Measurements from ENCODE around the gene SHFL. TPM values are rescaled to one million over a fixed set of nuclear protein-coding genes. Genes with fewer than 3 reads are reported as not detected.

SHFL gene
- total RNA-seq, 1 donor from 2014 or later, result 98.0 TPM

GRCh38 chr19:10112895-10113591 is 26.9 kb downstream of the SHFL start:
- TF ChIP-seq CTCF (IDR thresholded peaks at IDR 0.05), result peak; percentile 47 to 58 (median 56)
- Histone ChIP-seq H3K9me3 (no peaks in the 10 kb centered on the region), H3K27ac (no peak overlapping the region), H3K4me3 (no peak overlapping the region), H3K27me3 (no peaks in the 10 kb centered on the region), H3K4me1 (no peaks in the 10 kb centered on the region), H3K36me3 (peaks cover 68 to 75% of the 10 kb centered on the region in 2 donors)
- intact Hi-C loops (cut with DNase I), result no loop called here
- DNase-seq (ENCODE audit: low spot score in 2 of 2), result no peak

GRCh38 chr19:10113592-10113963 is 27.5 kb downstream of the SHFL start:
- peaks cover 65 to 73% of the 10 kb centered on the region in 2 donors for H3K36me3 ChIP-seq
- TF ChIP-seq CTCF (IDR thresholded peaks at IDR 0.05), result no peak
- peaks cover 0 to under 1% of the 10 kb centered on the region in 2 donors for H3K4me1 ChIP-seq
- H3K27ac ChIP-seq, result no peak overlapping the region
- no peak overlapping the region for H3K4me3 ChIP-seq
- no peaks in the 10 kb centered on the region for H3K9me3 ChIP-seq
- intact Hi-C loops (cut with DNase I), result no loop called here
- no peaks in the 10 kb centered on the region for H3K27me3 ChIP-seq
- DNase-seq (ENCODE audit: low spot score in 2 of 2), result no peak

GRCh38 chr19:10113964-10114650 is 28.0 kb downstream of the SHFL start:
- Histone ChIP-seq H3K4me3 (no peak overlapping the region), H3K27me3 (no peaks in the 10 kb centered on the region), H3K9me3 (no peaks in the 10 kb centered on the region), H3K4me1 (peaks cover 5% of the 10 kb centered on the region in 2 donors), H3K36me3 (peaks cover 60 to 67% of the 10 kb centered on the region in 2 donors), H3K27ac (no peak overlapping the region)
- no peak for TF ChIP-seq CTCF (IDR thresholded peaks at IDR 0.05)
- DNase-seq (ENCODE audit: low spot score in 2 of 2), result no peak
- intact Hi-C loops (cut with DNase I), result no loop called here

- H3K4me3 ChIP-seq, result no peak overlapping the region
- peaks cover 53 to 60% of the 10 kb centered on the region in 2 donors for H3K36me3 ChIP-seq
- TF ChIP-seq CTCF (IDR thresholded peaks at IDR 0.05), result no peak
- H3K9me3 ChIP-seq, result no peaks in the 10 kb centered on the region
- H3K27me3 ChIP-seq, result no peaks in the 10 kb centered on the region
- H3K27ac ChIP-seq, result no peak overlapping the region
- intact Hi-C loops (cut with DNase I), result no loop called here
- H3K4me1 ChIP-seq, result peaks cover 5% of the 10 kb centered on the region in 2 donors
- no peak for DNase-seq (ENCODE audit: low spot score in 2 of 2)
These were observed 28.7 kb downstream of the SHFL start for GRCh38 chr19:10114651-10115391.

GRCh38 chr19:10115392-10116084 is 29.4 kb downstream of the SHFL start:
- TF ChIP-seq CTCF (IDR thresholded peaks at IDR 0.05), result no peak
- DNase-seq (ENCODE audit: low spot score in 2 of 2), result no peak
- Histone ChIP-seq H3K36me3 (peaks cover 46 to 53% of the 10 kb centered on the region in 2 donors), H3K27me3 (no peaks in the 10 kb centered on the region), H3K9me3 (no peaks in the 10 kb centered on the region), H3K4me3 (no peak overlapping the region), H3K27ac (no peak overlapping the region), H3K4me1 (peaks cover 5 to 12% of the 10 kb centered on the region in 2 donors)
- intact Hi-C loops (cut with DNase I), result no loop called here

All from ascending aorta (tissue), 2 donors.